LHCN-M2 (cell line): Measurements from ENCODE around the gene HEPN1. TPM values are rescaled to one million over a fixed set of nuclear protein-coding genes. Genes with fewer than 3 reads are reported as not detected.
"Not testable (repeated sequence)": the region's sequence is repeated elsewhere in the genome, so short reads cannot be mapped to it uniquely, and the experiment has no call there.

Source experiments
- DNase-seq: peaks from one replicate; pipeline ENCODE4 v3.0.0-alpha.2; 2012; ENCODE audit warnings: low read depth
- total RNA-seq: library from RNA; depleted of rRNA; stranded (reverse); fragments of >200 nt; gene quantifications from 2 replicates; pipeline ENCODE4 v1.2.3, GENCODE V29; 2014; rRNA removed

The HEPN1 gene
- total RNA-seq, 1 experiment from 2014 or later, result not detected

DNA sequence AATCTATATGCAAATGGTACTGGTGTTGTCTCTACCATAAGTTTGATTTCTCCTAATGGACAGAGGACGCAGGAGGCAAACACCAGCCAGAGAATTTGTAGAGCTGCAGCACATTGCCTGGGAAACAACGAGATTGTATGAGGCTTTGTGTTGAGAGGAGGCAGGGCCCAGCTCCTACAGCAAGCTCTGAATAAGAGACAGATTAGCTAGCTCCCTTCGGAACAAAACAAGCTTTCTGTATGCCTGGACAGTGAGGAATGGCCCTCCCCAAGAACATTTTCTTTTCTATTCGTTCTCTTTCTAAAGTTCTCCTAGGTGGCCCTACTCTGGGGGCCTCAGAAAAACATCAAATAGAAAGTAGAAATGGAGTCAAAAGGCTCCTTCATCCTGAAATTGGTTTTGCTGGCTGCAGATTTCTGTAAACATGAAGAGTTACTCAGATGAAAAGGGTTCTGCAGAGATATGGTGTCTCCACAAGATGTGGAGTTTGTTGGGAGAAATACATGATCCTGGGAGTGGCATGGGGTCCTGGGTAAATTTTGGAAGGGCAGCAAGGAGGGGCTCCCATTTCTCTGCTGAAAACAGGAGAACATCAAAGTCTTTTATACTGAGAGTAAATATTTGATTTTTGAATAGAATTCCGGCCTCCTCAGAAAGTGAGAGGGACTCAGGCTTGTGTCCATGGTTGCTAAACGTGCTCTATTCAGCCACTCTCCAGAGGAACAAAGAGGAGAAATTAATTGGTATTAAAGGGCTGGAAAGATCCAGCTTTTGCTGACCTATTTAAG is 23.6 kb downstream of the HEPN1 start:
- no peak for DNase-seq

DNA sequence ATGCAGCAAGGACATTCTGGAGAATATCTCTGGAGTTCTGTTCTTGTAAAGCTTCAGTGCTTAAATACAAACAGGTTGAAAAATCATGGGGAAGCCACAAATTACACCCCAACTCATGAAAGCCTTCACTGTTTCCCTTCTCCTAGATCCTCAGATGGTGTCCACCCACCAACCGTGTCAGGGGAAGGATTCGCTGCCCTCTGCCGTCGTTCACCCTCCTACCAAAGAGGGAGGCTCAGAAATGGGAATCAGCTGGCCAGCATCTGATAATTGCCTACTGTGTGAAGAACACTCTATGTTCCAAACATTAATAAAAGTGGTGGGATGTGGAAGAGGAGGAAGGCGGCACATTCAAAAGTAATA is 24.2 kb downstream of the HEPN1 start:
- no peak for DNase-seq

DNA sequence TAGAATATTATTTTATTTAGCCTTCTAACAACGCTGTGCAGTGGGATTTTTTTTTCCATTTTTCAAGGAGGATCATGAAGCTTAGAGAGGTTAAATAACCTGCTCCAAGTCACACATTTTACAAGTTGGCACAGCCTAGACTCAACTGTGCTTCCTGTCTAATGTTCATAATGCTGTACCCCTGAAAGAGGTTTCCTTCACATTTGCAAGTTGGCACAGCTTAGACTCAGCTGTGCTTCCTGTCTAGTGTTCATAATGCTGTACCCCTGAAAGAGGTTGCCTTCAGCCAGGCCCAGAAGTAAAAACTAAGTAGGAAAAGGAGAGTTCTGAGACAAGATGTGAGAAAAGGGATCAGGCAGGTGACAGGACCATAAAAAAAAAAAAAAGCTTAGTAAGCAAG is 24.7 kb downstream of the HEPN1 start:
- DNase-seq, result no peak

DNA sequence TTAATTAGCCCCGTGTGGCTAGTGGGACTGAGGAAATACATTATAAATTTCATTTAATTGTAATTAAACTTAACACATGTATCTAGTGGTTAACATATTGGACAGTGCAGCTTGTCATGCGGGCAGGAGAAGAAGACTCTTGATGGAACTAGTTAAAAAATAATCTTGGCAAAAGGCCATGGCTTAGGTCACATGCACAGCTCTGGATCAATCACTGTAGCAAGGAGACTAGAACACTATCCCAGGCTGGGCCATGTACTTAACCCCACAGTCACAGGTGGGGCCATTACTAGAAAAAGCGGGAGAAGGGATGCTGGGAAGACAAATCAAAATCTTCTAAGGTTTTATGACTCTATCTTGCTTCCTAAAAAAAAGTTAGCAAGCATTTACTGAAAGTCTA is 25.5 kb downstream of the HEPN1 start:
- DNase-seq, result no peak

DNA sequence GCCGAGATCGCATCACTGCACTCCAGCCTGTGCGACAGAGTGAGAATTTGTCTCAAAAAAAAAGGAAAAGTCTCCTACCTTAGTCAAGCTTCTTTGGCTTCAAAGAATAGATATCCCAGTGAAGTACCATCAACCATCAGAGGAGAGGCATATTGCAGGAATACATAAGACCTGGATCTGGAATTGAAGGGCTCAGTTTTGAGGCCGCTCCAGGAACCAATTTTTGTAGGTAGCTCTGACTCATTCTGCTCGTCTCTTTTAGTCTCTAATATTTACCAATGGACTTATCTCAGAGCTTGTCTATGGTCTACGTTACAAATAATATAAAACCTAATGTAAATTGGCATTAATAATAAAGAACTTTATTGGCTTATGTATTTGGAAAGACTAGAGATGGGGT is 26.8 kb downstream of the HEPN1 start:
- DNase-seq, result no peak

DNA sequence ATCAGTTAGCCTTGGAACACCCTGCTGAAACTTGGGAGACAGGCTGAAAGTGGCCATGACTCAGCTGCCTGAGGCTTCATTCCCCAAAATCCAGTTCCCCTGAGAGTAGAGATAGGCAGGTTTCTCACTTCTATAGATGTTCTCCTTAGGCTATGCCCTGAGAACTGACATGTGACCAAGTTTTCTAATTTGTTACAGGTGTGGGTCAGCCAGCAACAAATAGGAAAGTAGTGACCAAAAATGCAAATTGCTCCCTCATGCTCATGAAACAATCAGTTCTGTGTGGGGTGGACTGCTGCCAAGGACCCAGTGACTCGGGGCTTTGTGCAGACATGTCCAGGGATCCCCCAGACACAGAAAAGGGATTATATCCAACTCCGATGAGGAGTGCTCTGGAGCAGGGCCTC is 27.7 kb downstream of the HEPN1 start:
- peak; percentile 37 for DNase-seq

DNA sequence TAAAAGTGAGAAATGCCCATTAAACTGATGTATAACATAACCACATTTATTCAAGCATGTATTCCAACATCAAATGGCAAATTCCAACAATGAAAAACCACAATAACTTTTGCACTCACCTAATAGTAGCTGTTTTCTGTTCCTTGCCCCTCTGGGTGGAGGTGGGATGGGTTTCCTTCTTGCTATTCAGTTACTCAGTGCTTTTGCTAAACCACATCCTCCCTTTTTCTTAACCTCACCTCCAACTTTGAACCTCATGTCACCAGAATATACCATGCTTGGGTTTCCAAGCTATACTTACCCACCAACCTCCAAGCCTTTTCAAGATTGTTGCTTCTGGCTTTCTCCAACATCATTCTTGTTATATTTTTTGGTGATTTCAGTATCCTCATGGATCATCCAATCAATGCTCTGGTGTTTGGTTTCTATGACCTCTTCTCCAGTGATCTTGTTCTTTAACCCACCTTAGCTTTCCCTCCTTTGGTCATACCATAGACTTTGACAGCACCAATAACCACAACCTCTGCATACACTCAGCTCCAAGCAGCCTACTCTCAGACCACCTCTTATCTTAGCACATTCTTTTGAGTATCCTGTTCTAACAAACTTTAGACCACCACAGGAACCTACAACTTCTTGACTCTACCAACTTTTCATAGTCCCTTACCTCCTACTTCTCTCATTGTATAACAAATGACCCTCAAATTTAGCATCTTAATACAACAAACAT is 31.7 kb downstream of the HEPN1 start:
- no peak for DNase-seq

DNA sequence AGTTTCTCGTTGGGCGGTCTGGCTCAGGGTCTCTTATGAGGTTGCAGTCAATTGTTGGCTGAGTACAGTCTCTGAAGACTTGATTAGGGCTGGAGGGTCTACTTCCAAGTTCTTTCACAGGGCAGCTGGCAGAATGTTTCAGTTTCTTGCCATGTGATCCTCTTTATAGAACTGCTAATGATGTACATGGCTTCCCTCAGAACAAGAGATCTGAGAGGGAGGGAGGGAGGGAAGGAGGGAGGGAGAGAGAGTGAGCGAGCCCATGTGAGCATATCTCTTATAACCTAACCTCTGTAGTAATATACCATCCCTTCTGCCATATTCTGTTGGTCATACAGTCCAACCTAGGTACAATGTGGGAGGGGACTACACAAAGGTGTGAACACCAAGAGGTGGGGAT is 32.3 kb downstream of the HEPN1 start:
- DNase-seq, result no peak

DNA sequence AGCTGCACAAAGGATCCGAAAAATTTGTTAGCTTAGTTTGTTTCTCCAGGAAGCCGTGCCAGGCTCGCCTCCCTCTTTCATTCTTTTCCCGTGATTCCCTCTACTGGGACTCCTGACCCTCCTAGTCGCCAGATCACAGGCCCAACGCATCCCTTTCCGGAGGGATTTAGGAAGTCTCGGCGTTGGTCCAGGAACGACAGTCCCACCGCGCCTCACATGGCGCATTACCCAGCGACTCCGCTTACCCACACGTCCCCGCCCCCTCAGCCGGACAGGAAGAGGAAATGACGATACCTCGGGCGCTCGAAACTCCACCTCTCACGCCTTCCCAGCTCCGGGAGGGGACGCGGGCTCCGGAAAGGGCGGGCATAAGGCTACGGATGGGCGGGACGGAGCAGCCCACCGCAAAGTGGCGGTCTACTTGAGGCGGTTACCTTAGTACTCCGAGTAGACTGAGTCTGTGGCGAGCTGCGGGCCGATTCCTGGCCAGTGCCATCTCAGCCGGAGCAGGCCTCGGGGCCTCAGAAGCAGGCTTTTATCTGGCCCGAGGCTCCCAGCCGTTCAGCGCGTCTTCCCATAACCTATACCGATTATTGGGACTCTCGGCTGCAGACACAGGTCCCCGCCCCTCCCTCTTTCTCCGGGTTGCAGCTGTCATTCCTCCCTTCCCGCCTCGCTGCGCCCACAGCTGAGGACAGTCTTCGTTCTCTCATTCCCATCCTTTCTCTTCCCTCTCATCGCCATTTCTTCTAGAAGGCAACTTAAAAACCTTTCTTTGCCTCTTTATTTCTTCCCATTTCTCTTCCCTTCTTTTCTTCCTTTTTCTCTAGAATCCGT is 34.9 kb downstream of the HEPN1 start, which contains the start of gene CCDC15:
Gene CCDC15 (plus strand): TSS at position 450 of the 837 bp plus-strand sequence. CDS start 531 bp downstream, outside the sequence.
- peak; percentile 99 for DNase-seq

DNA sequence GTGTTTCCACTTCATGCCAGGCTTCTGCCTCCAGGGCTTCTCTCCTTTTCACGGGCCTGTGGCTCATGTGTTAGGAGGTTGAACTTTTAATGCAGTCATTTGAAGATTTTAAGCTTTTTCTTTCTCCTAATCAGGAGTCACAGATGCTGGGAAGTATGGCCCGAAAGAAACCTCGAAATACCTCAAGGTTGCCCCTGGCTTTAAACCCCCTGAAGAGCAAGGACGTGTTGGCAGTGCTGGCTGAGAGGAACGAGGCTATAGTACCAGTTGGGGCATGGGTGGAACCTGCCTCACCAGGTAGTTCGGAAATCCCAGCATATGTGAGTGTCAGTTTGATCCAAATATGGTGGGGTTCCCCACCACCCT is 35.5 kb downstream of the HEPN1 start:
- no peak for DNase-seq

DNA sequence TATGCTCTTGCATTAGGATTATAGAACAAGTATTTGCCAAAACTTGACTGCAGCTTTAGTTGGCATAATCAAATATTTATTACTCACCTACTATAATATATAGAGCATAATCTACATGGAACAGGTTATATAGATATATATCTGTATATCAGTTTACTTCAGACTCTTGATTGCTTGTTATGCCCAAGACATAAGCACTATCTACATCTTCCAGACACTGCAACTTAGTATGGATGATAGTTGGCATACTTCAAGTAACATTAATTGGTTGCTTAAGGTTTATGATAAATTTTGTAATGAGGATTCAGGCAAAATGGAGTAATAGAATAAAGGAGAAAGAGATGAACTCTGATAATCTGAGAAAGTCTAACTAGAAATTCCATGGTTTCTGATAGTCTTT is 36.0 kb downstream of the HEPN1 start:
- DNase-seq, result no peak

DNA sequence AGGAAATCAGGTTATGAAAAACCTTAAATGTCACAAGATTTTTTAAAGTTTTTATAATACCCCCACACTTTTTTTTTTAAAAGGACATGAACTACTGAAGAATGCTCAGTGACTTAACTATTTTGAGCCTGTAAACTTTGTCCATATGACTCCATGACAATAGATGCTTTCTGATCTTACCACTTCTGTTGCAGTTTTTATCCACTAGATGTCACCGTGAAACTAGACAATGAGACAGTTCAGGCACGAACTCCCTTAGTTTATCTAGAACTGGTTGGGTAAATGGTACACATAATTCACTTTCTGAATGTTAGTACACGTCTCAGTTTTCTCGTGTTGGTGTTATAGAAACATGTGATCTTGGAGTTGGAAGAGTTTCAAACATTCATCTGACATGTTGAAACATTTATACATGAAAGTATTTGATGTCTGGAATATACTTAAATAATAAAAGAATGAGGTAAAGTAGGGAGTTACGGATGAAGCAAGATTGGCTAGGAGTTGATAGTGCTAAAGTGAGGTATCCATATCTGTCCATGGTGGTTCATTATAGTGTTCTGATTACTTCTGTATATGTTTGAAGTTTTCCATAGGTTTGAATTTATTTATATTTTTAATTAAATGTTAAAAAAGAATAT is 43.0 kb downstream of the HEPN1 start:
- DNase-seq, result peak; percentile 83

DNA sequence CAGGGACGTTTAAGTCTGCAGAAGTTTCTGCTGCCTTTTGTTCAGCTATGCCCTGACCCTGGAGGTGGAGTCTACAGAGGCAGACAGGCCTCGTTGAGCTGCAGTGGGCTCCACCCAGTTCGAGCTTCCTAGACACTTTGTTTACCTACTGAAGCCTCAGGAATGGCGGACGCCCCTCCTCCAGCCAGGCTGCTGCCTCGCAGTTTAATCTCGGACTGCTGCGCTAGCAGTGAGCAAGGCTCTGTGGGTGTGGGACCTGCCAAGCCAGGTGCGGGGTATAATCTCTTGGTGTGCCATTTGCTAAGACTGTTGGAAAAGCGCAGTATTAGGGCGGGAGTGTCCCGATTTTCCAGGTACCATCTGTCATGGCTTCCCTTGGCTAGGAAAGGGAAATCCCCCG is 49.1 kb downstream of the HEPN1 start:
- DNase-seq, result not testable (repeated sequence)

Other genes with a start within 250 kb of the HEPN1 start
- gene SIAE, start 245.5 kb upstream of the HEPN1 start, total RNA-seq, result 11.4 and 15.3 TPM in 2 replicates
- gene SPA17, start 245.3 kb upstream of the HEPN1 start, total RNA-seq, result 24.9 and 30.2 TPM in 2 replicates
- gene NRGN, start 179.3 kb upstream of the HEPN1 start, total RNA-seq, result 2.4 and 3.8 TPM in 2 replicates
- gene VSIG2, start 167.0 kb upstream of the HEPN1 start, total RNA-seq, result not detected in 2 replicates
- gene ESAM, start 157.0 kb upstream of the HEPN1 start, total RNA-seq, result 0.06 TPM in 2 replicates
- 12.3 and 15.4 TPM in 2 replicates for gene MSANTD2, start 118.8 kb upstream of the HEPN1 start, total RNA-seq
- gene ROBO3, start 53.8 kb upstream of the HEPN1 start, total RNA-seq, result 11.9 and 18.5 TPM in 2 replicates
- gene ROBO4, start 21.4 kb upstream of the HEPN1 start, total RNA-seq, result 23.4 and 26.9 TPM in 2 replicates
- gene HEPACAM, start 16.8 kb downstream of the HEPN1 start, total RNA-seq, result 0.13 TPM in 1 of 2 replicates, not detected in the other
- 13.3 and 16.0 TPM in 2 replicates for gene CCDC15, start 35.0 kb downstream of the HEPN1 start, total RNA-seq
- 8.8 and 11.0 TPM in 2 replicates for gene SLC37A2, start 144.1 kb downstream of the HEPN1 start, total RNA-seq
- 32.4 and 38.1 TPM in 2 replicates for gene TMEM218, start 192.4 kb downstream of the HEPN1 start, total RNA-seq
- gene PKNOX2, start 245.5 kb downstream of the HEPN1 start, total RNA-seq, result 14.6 and 15.6 TPM in 2 replicates